Activated CD4-positive, alpha-beta T cell treated with anti-CD3 and anti-CD28 coated beads for 24 hours (primary cell): Measurements from ENCODE around the gene C19orf53.
A peak's percentile ranks its signal among the peaks of the same experiment; 100 is the strongest.
"Not testable (repeated sequence)": the region's sequence is repeated elsewhere in the genome, so short reads cannot be mapped to it uniquely, and the experiment has no call there.

Source experiments
- DNase-seq, 2 donors: peaks; one replicate each; pipeline ENCODE4 v3.0.0-alpha.2; 2020; ENCODE audit warnings: low read depth in 2 of 2

Gene C19orf53

GRCh38 chr19:13764101-13764807, 10.0 kb upstream of the C19orf53 start, which contains the start of gene MRI1:
Gene MRI1 (plus strand): TSS chr19:13764522. CDS start chr19:13764589, 67 bp downstream.
- DNase-seq, result peak; percentile 59 to 62

DNA sequence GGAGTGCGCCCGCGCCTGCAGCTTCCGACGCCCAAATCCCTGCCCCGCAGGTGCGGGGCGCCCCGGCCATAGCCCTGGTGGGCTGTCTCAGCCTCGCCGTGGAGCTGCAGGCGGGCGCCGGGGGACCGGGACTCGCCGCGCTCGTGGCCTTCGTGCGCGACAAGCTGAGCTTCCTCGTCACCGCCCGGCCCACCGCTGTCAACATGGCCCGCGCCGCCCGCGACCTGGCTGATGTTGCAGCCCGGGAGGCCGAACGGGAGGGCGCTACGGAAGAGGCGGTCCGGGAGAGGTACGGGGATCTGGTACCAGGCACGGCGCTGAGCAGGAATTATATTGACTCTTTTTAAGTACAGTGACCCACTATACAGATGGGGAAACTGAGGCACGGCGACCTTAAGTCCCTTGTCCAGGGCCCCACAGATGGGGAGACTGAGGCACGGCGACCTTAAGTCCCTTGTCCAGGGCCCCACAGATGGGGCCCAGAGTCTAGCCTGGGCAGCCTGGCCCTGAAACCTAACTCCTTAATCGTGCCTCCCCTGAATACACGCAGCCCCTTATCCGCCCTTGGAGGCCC, 9.3 kb upstream of the C19orf53 start:
- DNase-seq, result no peak

- DNase-seq, result no peak
Measured at GRCh38 chr19:13765395-13766094, 8.7 kb upstream of the C19orf53 start.

- no peak for DNase-seq
Measured at GRCh38 chr19:13766095-13766481, 8.2 kb upstream of the C19orf53 start.

DNA sequence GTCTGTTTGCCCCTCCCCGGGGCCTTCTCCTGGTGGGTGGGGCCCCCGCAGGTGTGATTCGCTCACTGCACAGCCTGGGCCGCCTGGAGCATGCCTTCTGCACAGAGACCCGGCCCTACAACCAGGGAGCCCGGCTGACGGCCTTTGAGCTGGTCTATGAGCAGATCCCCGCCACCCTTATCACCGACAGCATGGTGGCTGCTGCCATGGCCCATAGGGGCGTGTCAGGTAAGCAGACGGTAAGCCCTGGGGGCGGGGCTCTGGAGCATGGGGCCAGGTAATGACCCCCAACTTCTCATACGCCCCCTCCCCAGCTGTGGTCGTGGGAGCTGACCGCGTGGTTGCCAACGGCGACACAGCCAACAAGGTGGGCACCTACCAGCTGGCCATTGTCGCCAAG, 5.7 kb upstream of the C19orf53 start:
- DNase-seq, result no peak

DNA sequence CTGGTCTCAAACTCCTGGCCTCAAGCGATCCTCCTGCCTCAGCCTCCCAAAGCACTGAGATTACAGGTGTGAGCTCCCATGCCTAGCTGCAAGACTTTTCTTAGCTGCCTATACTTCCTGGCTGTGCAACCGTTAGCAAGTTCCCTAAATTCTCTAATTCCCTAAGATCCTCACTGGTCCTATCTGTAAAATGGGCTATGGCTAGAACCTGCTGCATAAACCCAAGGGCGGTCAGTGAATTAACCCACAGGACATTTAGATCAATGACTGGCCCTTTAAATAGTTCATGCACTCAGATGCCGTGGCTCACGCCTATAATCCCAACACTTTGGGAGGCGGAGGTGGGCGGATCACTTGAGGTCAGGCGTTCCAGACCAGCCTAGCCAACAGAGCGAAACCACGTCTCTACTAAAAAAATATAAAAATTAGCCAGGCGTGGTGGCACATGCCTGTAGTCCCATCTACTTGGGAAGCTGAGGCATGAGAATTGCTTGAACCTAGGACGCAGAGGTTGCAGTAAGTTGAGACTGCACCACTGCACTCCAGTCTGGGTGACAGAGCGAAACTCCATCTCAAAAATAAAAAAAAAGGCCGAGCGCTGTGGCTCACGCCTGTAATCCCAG, 4.1 kb upstream of the C19orf53 start:
- no peak for DNase-seq

- DNase-seq, result no peak
Measured at GRCh38 chr19:13778398-13778797, 4.1 kb downstream of the C19orf53 start.

DNA sequence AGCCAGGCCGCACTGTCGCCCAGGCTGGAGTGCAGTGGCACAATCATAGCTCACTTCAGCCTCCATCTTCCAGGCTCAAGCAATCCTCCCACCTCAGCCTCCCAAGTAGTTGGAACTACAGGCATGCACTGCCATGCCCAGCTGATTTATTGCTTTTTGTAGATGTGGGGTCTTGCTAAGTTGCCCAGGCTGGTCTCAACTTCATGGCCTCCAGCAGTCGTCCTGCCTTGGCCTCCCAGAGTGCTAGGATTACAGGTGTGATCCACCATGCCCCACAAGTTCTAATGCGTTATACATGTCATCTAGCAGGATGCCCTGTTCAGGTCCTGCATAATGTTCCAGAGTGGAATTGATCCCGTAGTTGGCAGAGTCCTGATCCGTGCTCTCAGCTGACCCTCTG, 4.6 kb downstream of the C19orf53 start:
- no peak for DNase-seq

DNA sequence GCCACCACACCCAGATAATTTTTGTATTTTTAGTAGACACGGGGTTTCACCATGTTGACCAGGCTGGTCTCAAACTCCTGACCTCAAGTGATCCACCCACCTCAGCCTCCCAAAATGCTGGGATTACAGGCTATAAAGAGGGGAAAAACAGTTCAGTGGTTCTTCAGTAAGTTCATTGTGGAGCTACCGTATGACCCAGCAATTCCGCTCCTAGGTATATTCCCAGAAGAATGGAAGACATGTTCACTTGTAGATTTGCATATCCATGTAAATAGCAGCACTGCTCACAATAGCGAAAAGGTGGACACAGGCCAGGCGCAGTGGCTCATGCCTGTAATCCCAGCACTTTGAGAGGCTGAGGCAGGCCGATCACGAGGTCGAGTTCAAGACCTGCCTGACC, 5.5 kb downstream of the C19orf53 start:
- DNase-seq, result not testable (repeated sequence)

DNA sequence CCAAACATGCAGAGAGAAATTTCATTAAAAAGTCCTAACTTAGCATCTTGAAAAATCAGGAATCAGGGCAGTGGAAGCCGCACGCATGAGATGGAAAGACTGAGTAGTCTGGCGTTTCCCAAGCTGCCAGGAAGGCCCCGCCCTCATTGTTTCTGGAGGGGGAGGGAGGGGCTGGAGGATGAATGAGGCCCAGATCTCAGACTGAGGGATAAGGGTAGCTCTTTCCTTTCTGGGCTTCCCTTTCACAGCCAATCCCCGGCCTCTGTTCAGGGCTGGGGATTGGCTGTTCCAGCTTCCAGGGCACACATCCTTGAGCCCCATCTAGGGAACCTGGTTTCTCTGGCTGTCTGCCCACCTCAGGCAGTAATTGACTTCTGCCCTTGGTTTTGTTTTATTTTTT, 7.3 kb downstream of the C19orf53 start:
- no peak for DNase-seq

GRCh38 chr19:13782537-13782936, 8.3 kb downstream of the C19orf53 start:
- no peak for DNase-seq

DNA sequence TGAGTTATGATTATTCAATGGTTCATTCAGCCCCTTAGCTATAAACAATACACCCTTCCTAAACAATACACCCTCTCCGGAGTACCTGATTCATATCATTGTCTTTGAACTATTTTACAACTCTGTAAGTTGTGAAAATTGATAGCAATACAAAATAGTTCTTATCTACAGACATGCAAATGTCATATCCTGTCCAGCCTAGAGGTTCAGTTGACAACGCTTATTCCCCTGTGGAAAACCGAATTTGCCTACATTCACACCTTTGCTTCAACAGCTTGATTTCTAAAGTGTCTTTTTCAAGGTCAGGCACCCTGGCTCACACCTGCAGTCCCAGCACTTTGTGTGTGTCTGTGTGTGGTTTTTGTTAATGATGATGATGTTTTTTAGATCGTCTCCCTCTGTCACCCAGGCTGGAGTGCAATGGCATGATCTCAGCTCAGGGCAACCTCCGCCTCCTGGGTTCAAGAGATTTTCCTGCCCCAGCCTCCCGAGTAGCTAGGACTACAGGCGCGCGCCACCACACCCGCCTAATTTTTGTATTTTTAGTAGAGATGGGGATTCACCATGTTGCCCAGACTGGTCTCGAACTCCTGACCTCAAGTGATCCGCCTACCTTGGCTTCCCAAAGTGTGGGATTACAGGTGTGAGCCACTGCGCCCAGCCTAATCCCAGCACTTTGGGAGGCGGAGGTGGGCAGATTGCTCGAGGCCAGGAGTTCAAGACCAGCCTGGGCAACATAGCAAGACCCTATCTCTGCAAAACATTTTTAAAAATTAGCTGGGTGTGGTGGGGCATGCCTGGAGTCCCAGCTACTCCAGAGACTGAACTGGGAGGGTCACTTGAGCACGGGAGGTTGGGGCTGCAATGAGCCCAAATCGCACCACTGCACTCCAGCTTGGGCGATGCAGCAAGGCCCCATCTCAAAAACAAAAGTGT, 9.6 kb downstream of the C19orf53 start:
- DNase-seq, result no peak

GRCh38 chr19:13784731-13785452, 10.6 kb downstream of the C19orf53 start:
- DNase-seq, result peak; percentile 60 to 67

DNA sequence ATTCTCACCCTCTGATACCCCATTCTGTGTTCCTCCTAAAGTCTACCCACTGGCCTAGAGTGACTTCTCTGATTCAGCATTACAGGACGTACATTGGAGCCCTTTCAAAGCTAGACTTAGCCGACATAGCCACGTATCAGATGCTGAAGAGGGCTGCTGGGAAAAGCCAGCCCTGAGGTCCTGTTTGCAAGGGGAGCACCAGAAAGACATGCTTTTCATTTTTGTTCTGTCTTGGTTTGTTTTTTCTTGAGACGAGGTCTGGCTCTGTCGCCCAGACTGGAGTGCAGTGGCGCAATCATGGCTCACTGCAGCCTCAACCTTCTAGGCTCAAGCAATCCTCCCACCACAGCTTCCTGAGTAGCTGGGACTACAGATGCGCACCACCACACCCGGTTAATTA, 14.7 kb downstream of the C19orf53 start:
- DNase-seq, result no peak

- DNase-seq, result no peak
Measured at GRCh38 chr19:13790354-13790753, 16.1 kb downstream of the C19orf53 start.

DNA sequence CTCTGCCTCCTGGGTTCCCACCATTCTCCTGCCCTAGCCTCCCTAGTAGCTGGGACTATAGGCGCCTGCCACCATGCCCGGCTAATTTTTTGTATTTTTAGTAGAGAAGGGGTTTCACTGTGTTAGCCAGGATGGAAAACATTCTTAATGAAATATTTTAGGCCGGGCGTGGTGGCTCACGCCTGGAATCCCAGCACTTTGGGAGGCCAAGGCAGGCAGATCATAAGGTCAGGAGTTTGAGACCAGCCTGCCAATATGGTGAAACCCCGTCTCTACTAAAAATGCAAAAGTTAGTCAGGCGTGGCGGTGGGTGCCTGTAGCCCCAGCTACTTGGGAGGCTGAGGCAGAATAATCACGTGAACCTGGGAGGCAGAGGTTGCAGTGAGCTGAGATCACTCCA, 19.1 kb downstream of the C19orf53 start:
- DNase-seq, result not testable (repeated sequence)

DNA sequence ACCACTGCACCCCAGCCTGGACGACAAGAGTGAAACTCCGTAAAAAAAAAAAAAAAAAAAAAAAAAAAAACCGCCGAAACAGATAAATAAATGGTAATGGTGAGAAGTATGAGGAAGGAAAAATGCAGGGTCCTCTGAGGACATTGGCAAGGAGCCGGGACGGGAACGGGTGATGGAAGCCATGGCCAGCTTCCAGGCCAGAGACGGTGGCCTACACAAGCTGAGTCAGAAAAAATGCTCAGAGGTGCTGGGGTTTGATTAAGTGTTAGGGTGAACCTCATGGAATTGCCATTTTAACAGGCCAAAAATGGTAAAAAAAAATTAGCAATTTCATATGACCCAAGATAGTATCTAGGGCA, 20.1 kb downstream of the C19orf53 start:
- DNase-seq, result no peak

DNA sequence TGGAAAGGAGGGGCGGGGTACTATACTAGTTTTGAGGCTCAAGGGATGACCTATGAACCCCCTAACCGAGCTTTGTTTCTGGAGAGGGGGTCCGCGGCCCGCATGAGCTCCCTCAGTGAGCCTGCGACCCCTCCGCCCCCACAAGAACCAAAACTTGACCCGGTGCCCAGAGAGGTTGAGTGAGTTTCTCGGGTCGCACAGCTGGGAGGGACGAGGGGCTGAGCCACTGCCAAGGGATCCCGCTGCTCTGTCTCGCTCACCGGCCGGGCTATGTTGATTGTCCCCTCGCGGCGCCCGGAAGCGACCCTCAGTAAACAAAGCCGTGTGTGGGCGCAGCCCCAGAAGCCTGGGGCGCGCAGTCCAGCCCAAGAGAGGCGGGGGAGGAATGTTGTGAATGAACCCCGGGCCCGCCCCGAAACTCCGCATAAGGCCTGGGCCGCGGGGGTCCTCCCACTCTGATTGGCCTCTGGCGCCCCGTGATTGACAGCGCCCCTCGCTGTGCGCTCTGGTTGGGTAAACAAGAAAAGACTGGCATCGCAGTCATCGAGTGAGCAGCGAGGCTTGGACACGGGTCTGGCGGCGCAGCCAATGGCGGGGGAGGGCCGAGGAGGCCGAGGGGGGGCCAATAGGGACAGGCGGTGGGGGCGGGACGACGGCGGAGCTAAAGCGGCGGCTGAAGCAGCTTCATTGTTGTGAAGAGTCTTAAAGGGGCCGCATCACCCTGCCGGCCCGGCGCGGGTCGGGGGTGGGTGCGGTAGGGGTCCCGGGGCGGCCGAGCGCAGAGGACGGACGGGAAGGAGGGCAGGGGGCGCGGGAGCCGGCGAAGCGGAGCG, 20.7 kb downstream of the C19orf53 start, which contains the start of gene ZSWIM4:
Gene ZSWIM4 (plus strand): TSS at position 687 of the 833 bp plus-strand sequence. CDS start 206 bp downstream, outside the sequence.
- peak; percentile 92 for DNase-seq

DNA sequence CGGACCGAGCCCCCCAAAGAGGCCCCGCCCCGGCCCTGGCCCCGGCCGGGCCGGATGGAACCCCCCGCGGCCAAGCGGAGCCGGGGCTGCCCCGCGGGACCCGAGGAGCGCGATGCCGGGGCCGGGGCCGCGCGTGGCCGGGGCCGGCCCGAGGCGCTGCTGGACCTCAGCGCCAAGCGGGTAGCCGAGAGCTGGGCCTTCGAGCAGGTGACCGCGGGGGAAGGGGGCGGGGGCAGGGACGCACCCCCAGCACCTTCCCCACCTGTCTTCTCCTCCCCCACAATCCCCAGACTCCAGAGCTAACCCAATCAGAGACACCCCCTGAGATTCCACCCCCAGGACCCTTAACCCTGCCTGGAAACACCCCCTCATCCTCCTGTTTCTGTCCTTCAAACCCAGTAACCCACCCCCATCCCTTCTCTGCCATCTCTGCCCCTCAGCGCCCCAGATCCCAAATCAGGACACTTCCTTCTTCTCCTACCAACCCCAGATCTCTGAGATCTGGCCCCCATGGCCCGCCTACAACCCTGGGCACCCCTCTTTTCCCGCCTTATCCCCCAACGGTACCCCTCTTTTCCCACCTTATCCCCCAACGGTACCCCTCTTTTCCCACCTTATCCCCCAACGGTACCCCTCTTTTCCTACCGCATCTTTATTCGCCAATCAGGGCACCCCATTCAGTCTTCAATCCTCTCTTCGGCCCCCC, 21.5 kb downstream of the C19orf53 start:
- no peak for DNase-seq
